K562 (cell line): ENCODE results near the gene NFIC. TPM values are rescaled to one million over a fixed set of nuclear protein-coding genes. Genes with fewer than 3 reads are reported as not detected.

Experiments used
- ATAC-seq: fragments of 200-7000 bp; cut with Tn5 transposase; 3 replicates; pipeline ENCODE4 v1.9.1; 2020; ENCODE audit warnings: moderate library complexity
- BruUV-seq: library from RNA; stranded (reverse); fragments of 400-500 nt; replicated peaks from 2 replicates; lab custom pipeline; 2021; lab: Mats Ljungman, UMichigan
- CTCF ChIA-PET: fragments of 300-600 bp; formaldehyde crosslinking; extraction: SDS; loops from one replicate; lab custom pipeline; 2021; ENCODE audit warnings: low intra/inter-chr PET ratio; lab: Yijun Ruan, JAX
- POLR2A ChIA-PET: fragments of 300-600, 350-650 bp; sonication (Branson Sonifier 250); formaldehyde crosslinking; extraction: SDS; loops from one replicate; lab custom pipeline; 2021; ENCODE audit warnings: antibody characterized with exemption, inconsistent platforms; lab: Yijun Ruan, JAX
- DNase-seq, 4 experiments: peaks; one replicate each; pipeline versions ENCODE4 v3.0.0 to v3.0.0-alpha.2; 2011 to 2018; ENCODE audit warnings: low spot score in 3 of 4, mixed read lengths in 3 of 4; ENCODE audit errors: extremely low read depth in 1 of 4
- FAIRE-seq: peaks from 2 replicates; lab custom pipeline; 2011; peaks lifted over from hg19 to GRCh38; lab: Jason Lieb, UNC
- H2AFZ ChIP-seq: 2 replicates; pipeline ENCODE4 v1.6.0; 2011; ENCODE audit warnings: low read depth, low read length, control low read depth, inconsistent platforms
- H3K27ac ChIP-seq: fragments of 200-600 bp; 3 replicates; pipeline ENCODE4 v1.8.0; 2011; ENCODE audit warnings: low read depth, mild to moderate bottlenecking, control low read depth, inconsistent platforms, low read length, moderate library complexity, mixed read lengths; ENCODE audit errors: extremely low read depth
- H3K27me3 ChIP-seq, 2 experiments: fragments of 300-600 bp in 1 of 2; 2 replicates in 1 of 2; 3 replicates in 1 of 2; pipeline versions ENCODE4 v1.6.0 to v1.8.0; 2011; ENCODE audit warnings: inconsistent platforms in 2 of 2, low read length in 2 of 2, mild to moderate bottlenecking in 1 of 2, mixed read lengths in 1 of 2, moderate library complexity in 1 of 2; ENCODE audit not compliant: control insufficient read depth in 2 of 2, insufficient read depth in 2 of 2
- H3K36me3 ChIP-seq: fragments of 300-600 bp; 3 replicates; pipeline ENCODE4 v1.8.0; 2011; ENCODE audit warnings: mild to moderate bottlenecking, low read length, inconsistent platforms; ENCODE audit not compliant: control insufficient read depth, insufficient read depth
- H3K4me1 ChIP-seq, 2 experiments: fragments of 200-600 bp in 1 of 2; replicated peaks in 1 of 2; 2 replicates in 1 of 2; 3 replicates in 1 of 2; pipeline versions ENCODE4 v1.5.1 to v1.8.0; 2011; ENCODE audit warnings: inconsistent platforms in 2 of 2, low read length in 2 of 2, mild to moderate bottlenecking in 1 of 2, mixed read lengths in 1 of 2, moderate library complexity in 1 of 2; ENCODE audit not compliant: control insufficient read depth in 2 of 2, insufficient read depth in 2 of 2
- H3K4me2 ChIP-seq: 2 replicates; pipeline ENCODE4 v1.6.1; 2011; ENCODE audit warnings: low read length, control low read depth, inconsistent platforms, mixed read lengths; ENCODE audit not compliant: insufficient read depth
- H3K4me3 ChIP-seq: fragments of 200-600 bp; sonication (generic), shearing (Covaris generic); 2 replicates; pipeline ENCODE4 v1.5.1; 2016; ENCODE audit warnings: control low read depth, inconsistent platforms
- H3K79me2 ChIP-seq: fragments of 200-600 bp; 3 replicates; pipeline ENCODE4 v1.8.0; 2011; ENCODE audit warnings: low read length, inconsistent platforms; ENCODE audit not compliant: control insufficient read depth, insufficient read depth
- H3K9ac ChIP-seq, 2 experiments: 2 replicates each; pipeline versions ENCODE4 v1.6.0 to v1.6.1; 2011; ENCODE audit warnings: low read depth in 2 of 2, low read length in 2 of 2, control low read depth in 1 of 2, inconsistent platforms in 1 of 2, mild to moderate bottlenecking in 1 of 2, mixed read lengths in 1 of 2; ENCODE audit not compliant: insufficient read depth in 1 of 2
- H3K9me1 ChIP-seq: one replicate; pipeline ENCODE4 v1.6.0; 2011; ENCODE audit warnings: inconsistent platforms, mild to moderate bottlenecking, low read length, moderate library complexity; ENCODE audit not compliant: control insufficient read depth, insufficient read depth
- H3K9me3 ChIP-seq: replicated peaks from 2 replicates; pipeline ENCODE4 v1.5.1; 2011; ENCODE audit warnings: low read depth, low read length, inconsistent platforms; ENCODE audit not compliant: control insufficient read depth, insufficient read depth
- H4K20me1 ChIP-seq: replicated peaks from 2 replicates; pipeline ENCODE4 v1.6.1; 2011; ENCODE audit warnings: low read length, inconsistent platforms, mixed read lengths; ENCODE audit not compliant: control insufficient read depth, insufficient read depth
- AFF4 ChIP-seq: sonication (generic); formaldehyde crosslinking; IDR thresholded peaks from 2 replicates; pipeline ENCODE4 v1.8.0; 2023; ENCODE audit warnings: mild to moderate bottlenecking, missing genetic modification reagents
- ARID2 ChIP-seq: fragments of 450-650 bp; IDR thresholded peaks from 2 replicates; pipeline ENCODE4 v1.6.1; 2017; ENCODE audit warnings: antibody characterized with exemption, mild to moderate bottlenecking
- BRD9 ChIP-seq: fragments of 450-650 bp; IDR thresholded peaks from 2 replicates; pipeline ENCODE4 v1.6.1; 2018; ENCODE audit warnings: low read depth; ENCODE audit not compliant: partially characterized antibody
- BRF2 ChIP-seq: IDR thresholded peaks from 3 replicates; pipeline ENCODE4 v1.6.1; 2011; ENCODE audit warnings: borderline replicate concordance, mild to moderate bottlenecking; ENCODE audit not compliant: insufficient read length, insufficient read depth
- CREB5 ChIP-seq: fragments of 250-450 bp; sonication (Bioruptor Pico); IDR thresholded peaks from 2 replicates; pipeline ENCODE4 v1.5.0; 2020; ENCODE audit warnings: mild to moderate bottlenecking
- ETV1 ChIP-seq: fragments of 450-650 bp; conservative IDR thresholded peaks from 2 replicates; pipeline ENCODE4 v1.6.1; 2016; ENCODE audit warnings: missing genetic modification characterization, control low read depth, low read depth, missing compliant biosample characterization
- MCM5 ChIP-seq: fragments of 450-650 bp; IDR thresholded peaks from 2 replicates; pipeline ENCODE4 v1.6.1; 2016; ENCODE audit warnings: low read depth
- NCOR1 ChIP-seq: fragments of 450-650 bp; IDR thresholded peaks from 2 replicates; pipeline ENCODE4 v1.6.1; 2016; ENCODE audit warnings: mild to moderate bottlenecking, moderate library complexity
- RBM15 ChIP-seq: fragments of 200-400 bp; formaldehyde crosslinking; IDR thresholded peaks from 2 replicates; pipeline ENCODE4 v1.6.1; 2018; ENCODE audit warnings: mild to moderate bottlenecking, low read length, moderate library complexity; ENCODE audit not compliant: insufficient read depth
- SNIP1 ChIP-seq: fragments of 450-650 bp; IDR thresholded peaks from 2 replicates; pipeline ENCODE4 v1.7.1; 2017; ENCODE audit warnings: low read depth, mild to moderate bottlenecking
- TSC22D4 ChIP-seq: fragments of 450-650 bp; IDR thresholded peaks from 2 replicates; pipeline ENCODE4 v1.6.1; 2016; ENCODE audit warnings: missing genetic modification characterization, missing biosample characterization, control low read depth
- ZBTB43 ChIP-seq: sonication (generic); formaldehyde crosslinking; IDR thresholded peaks from 2 replicates; pipeline ENCODE4 v1.8.0; 2023; ENCODE audit warnings: mild to moderate bottlenecking, missing genetic modification reagents
- ZNF584 ChIP-seq: fragments of 200-800 bp; sonication (Bioruptor generic); IDR thresholded peaks from 2 replicates; pipeline ENCODE4 v1.6.1; 2016; ENCODE audit warnings: low read depth, mild to moderate bottlenecking, missing genetic modification characterization, missing compliant biosample characterization
- WGBS: fragments of 100-300 bp; shearing (Covaris generic); methylation state at CpG from one replicate; pipeline ENCODE4 v1.1.6; 2016; ENCODE audit warnings: low coverage, mixed read lengths; ENCODE audit not compliant: insufficient coverage; ENCODE audit errors: missing lambda C conversion rate; 5-methylcytosine and 5-hydroxymethylcytosine counted together
- in situ Hi-C: fragments of 300-500 bp; cut with MboI; formaldehyde crosslinking; loops from 4 replicates; pipeline ENCODE4 v1.15.0; 2018; ENCODE audit warnings: inconsistent platforms, mixed read lengths
- intact Hi-C: fragments of 100-400 bp; cut with micrococcal nuclease; formaldehyde crosslinking; loops from 2 replicates; pipeline ENCODE4 v1.14.2; 2022
- polyA plus RNA-seq, 8 experiments: library from polyadenylated mRNA; depleted of rRNA in 4 of 8; stranded (reverse) in 5 of 8; unstranded in 3 of 8; fragments of >200 nt; fragmentation: Nextera tagmentation in 2 of 8; fragmentation: Illumina TruSeq in 1 of 8; extraction: Ambion mirVana in 2 of 8; extraction: Trizol in 1 of 8; gene quantifications; 2 replicates each; pipeline versions ENCODE4 v1.2.1 to v1.2.3, GENCODE V29; 2011 to 2014; ENCODE audit warnings: inconsistent platforms in 1 of 8, missing spikeins in 1 of 8
- total RNA-seq, 7 experiments: library from RNA; depleted of rRNA in 6 of 7; stranded (reverse); fragments of >200 nt in 6 of 7; fragmentation: Illumina TruSeq in 2 of 7; extraction: Trizol in 2 of 7; gene quantifications; 2 replicates each; pipeline versions ENCODE4 v1.2.1 to v1.2.3, GENCODE V29; 2011 to 2021; ENCODE audit warnings: low replicate concordance in 1 of 7

Gene NFIC
- total and polyA plus RNA-seq, 9 of the 15 experiments (the other 6 are each of a cell fraction or from before 2014, with no cell fraction given): 0.71 to 62.1 (median 6.9) TPM

GRCh38 chr19:3340340-3340739, 26.0 kb upstream of the NFIC start:
- CTCF ChIA-PET: interaction anchor here (1.0 kb wide), 1 partner anchor 89 kb away, joined by 3 read pairs; no protein-coding TSS in a partner anchor
- in situ Hi-C loops: loop anchor here (5.0 kb wide), 1 partner anchor 92 kb away; no protein-coding TSS in a partner anchor
- H3K27me3 ChIP-seq: peaks cover 0 to 8% of the 10 kb centered on the region in 2 experiments; a peak in 3 of 5 replicates
- no peak for TF ChIP-seq RBM15
- TF ChIP-seq TSC22D4 (tag): no peak
- TF ChIP-seq ZNF584 (CRISPR knock-in tag): no peak
- no peak for TF ChIP-seq ZBTB43
- TF ChIP-seq SNIP1: no peak
- TF ChIP-seq MCM5: no peak
- no peak for TF ChIP-seq BRD9
- no peak for TF ChIP-seq BRF2
- no peak for TF ChIP-seq NCOR1
- TF ChIP-seq CREB5 (CRISPR knock-in tag): no peak
- TF ChIP-seq ARID2: no peak
- TF ChIP-seq AFF4 (CRISPR knock-in tag): no peak
- no peak for TF ChIP-seq ETV1

More at GRCh38 chr19:3340340-3340739, 26.0 kb upstream of the NFIC start:
- H3K4me2 ChIP-seq: no peak overlapping the region
- H4K20me1 ChIP-seq: peaks cover 4% of the 10 kb centered on the region; the same call in 1 of the 2 replicates
- H2AFZ ChIP-seq: no peak overlapping the region
- no peak overlapping the region for H3K9ac ChIP-seq
- no peak overlapping the region for H3K4me3 ChIP-seq
- H3K79me2 ChIP-seq: no peaks in the 10 kb centered on the region
- H3K4me1 ChIP-seq: peaks cover 0 to 26% of the 10 kb centered on the region in 2 experiments; a peak in 3 of 5 replicates
- POLR2A ChIA-PET: interaction anchor here (1.0 to 1.1 kb wide), 2 partner anchors 8 to 62 kb away, joined by 3 read pairs; no protein-coding TSS in a partner anchor
- 55% methylated on average over 9 of the region's 11 CpGs for WGBS
- no peak overlapping the region for H3K27ac ChIP-seq
- no TSS peak for BruUV-seq
- DNase-seq (no peak), ATAC-seq (no peak), FAIRE-seq (no peak)
- intact Hi-C loops: loop anchor here (5.0 kb wide), 1 partner anchor 87 kb away; no protein-coding TSS in a partner anchor
- no peaks in the 10 kb centered on the region for H3K9me1 ChIP-seq
- H3K9me3 ChIP-seq: no peaks in the 10 kb centered on the region
- no peaks in the 10 kb centered on the region for H3K36me3 ChIP-seq
